ENCODE results near the gene PWWP2B. TPM values are rescaled to one million over a fixed set of nuclear protein-coding genes. Genes with fewer than 3 reads are reported as not detected.

Gene PWWP2B
- total RNA-seq, 1 experiment from 2014 or later, result 4.2 TPM

- Histone ChIP-seq H3K9me3 (replicated peaks) (no peaks in the 10 kb centered on the region), H3K4me1 (replicated peaks) (peaks cover 6% of the 10 kb centered on the region), H3K4me3 (no peak overlapping the region), H3K27ac (no peak overlapping the region), H3K27me3 (replicated peaks) (no peaks in the 10 kb centered on the region), H3K36me3 (no peaks in the 10 kb centered on the region)
- DNase-seq (ENCODE audit: low read depth in 1 of 2, low spot score in 2 of 2), result no peak
Measured at GRCh38 chr10:132421847-132422751, 25.1 kb downstream of the PWWP2B start.

- Histone ChIP-seq H3K36me3 (no peaks in the 10 kb centered on the region), H3K9me3 (replicated peaks) (no peaks in the 10 kb centered on the region), H3K4me3 (no peak overlapping the region), H3K4me1 (replicated peaks) (peaks cover 6% of the 10 kb centered on the region), H3K27me3 (replicated peaks) (no peaks in the 10 kb centered on the region), H3K27ac (no peak overlapping the region)
- DNase-seq (ENCODE audit: low read depth in 1 of 2, low spot score in 2 of 2), result no peak
Measured at GRCh38 chr10:132422903-132423825, 26.2 kb downstream of the PWWP2B start.

- peaks cover 6% of the 10 kb centered on the region for H3K4me1 ChIP-seq (replicated peaks)
- H3K9me3 ChIP-seq (replicated peaks), result no peaks in the 10 kb centered on the region
- DNase-seq (ENCODE audit: low read depth in 1 of 2, low spot score in 2 of 2), result no peak
- H3K27me3 ChIP-seq (replicated peaks), result no peaks in the 10 kb centered on the region
- no peak overlapping the region for H3K4me3 ChIP-seq
- no peak overlapping the region for H3K27ac ChIP-seq
- no peaks in the 10 kb centered on the region for H3K36me3 ChIP-seq
Measured at GRCh38 chr10:132423966-132424861, 27.2 kb downstream of the PWWP2B start.

- no peak overlapping the region for H3K27ac ChIP-seq
- no peak for DNase-seq (ENCODE audit: low read depth in 1 of 2, low spot score in 2 of 2)
- no peaks in the 10 kb centered on the region for H3K9me3 ChIP-seq (replicated peaks)
- H3K4me1 ChIP-seq (replicated peaks), result peaks cover 6% of the 10 kb centered on the region
- no peaks in the 10 kb centered on the region for H3K36me3 ChIP-seq
- H3K27me3 ChIP-seq (replicated peaks), result no peaks in the 10 kb centered on the region
- no peak overlapping the region for H3K4me3 ChIP-seq
Measured at GRCh38 chr10:132425029-132425756, 28.2 kb downstream of the PWWP2B start.

GRCh38 chr10:132425757-132426155 is 28.8 kb downstream of the PWWP2B start:
- Histone ChIP-seq H3K36me3 (no peaks in the 10 kb centered on the region), H3K27ac (no peak overlapping the region), H3K4me3 (no peak overlapping the region), H3K9me3 (replicated peaks) (no peaks in the 10 kb centered on the region), H3K27me3 (replicated peaks) (no peaks in the 10 kb centered on the region), H3K4me1 (replicated peaks) (peaks cover 6% of the 10 kb centered on the region)
- no peak for DNase-seq (ENCODE audit: low read depth in 1 of 2, low spot score in 2 of 2)

GRCh38 chr10:132427006-132427771 is 30.2 kb downstream of the PWWP2B start:
- Histone ChIP-seq H3K4me1 (replicated peaks) (no peaks in the 10 kb centered on the region), H3K4me3 (no peak overlapping the region), H3K27me3 (replicated peaks) (no peaks in the 10 kb centered on the region), H3K36me3 (no peaks in the 10 kb centered on the region), H3K9me3 (replicated peaks) (no peaks in the 10 kb centered on the region), H3K27ac (no peak overlapping the region)
- no peak for DNase-seq (ENCODE audit: low read depth in 1 of 2, low spot score in 2 of 2)

GRCh38 chr10:132427939-132428367 is 31.0 kb downstream of the PWWP2B start:
- Histone ChIP-seq H3K9me3 (replicated peaks) (no peaks in the 10 kb centered on the region), H3K27ac (no peak overlapping the region), H3K27me3 (replicated peaks) (no peaks in the 10 kb centered on the region), H3K4me1 (replicated peaks) (no peaks in the 10 kb centered on the region), H3K4me3 (no peak overlapping the region), H3K36me3 (no peaks in the 10 kb centered on the region)
- no peak for DNase-seq (ENCODE audit: low read depth in 1 of 2, low spot score in 2 of 2)

GRCh38 chr10:132428486-132428995 is 31.5 kb downstream of the PWWP2B start:
- DNase-seq (ENCODE audit: low read depth in 1 of 2, low spot score in 2 of 2), result no peak
- no peak overlapping the region for H3K27ac ChIP-seq
- no peak overlapping the region for H3K4me3 ChIP-seq
- no peaks in the 10 kb centered on the region for H3K36me3 ChIP-seq
- no peaks in the 10 kb centered on the region for H3K9me3 ChIP-seq (replicated peaks)
- H3K4me1 ChIP-seq (replicated peaks), result no peaks in the 10 kb centered on the region
- no peaks in the 10 kb centered on the region for H3K27me3 ChIP-seq (replicated peaks)

GRCh38 chr10:132429281-132430230 is 32.6 kb downstream of the PWWP2B start:
- Histone ChIP-seq H3K4me1 (replicated peaks) (no peaks in the 10 kb centered on the region), H3K36me3 (no peaks in the 10 kb centered on the region), H3K9me3 (replicated peaks) (no peaks in the 10 kb centered on the region), H3K4me3 (no peak overlapping the region), H3K27ac (no peak overlapping the region), H3K27me3 (replicated peaks) (no peaks in the 10 kb centered on the region)
- DNase-seq (ENCODE audit: low read depth in 1 of 2, low spot score in 2 of 2), result no peak

GRCh38 chr10:132430231-132430743 is 33.3 kb downstream of the PWWP2B start:
- Histone ChIP-seq H3K4me1 (replicated peaks) (no peaks in the 10 kb centered on the region), H3K9me3 (replicated peaks) (no peaks in the 10 kb centered on the region), H3K36me3 (no peaks in the 10 kb centered on the region), H3K4me3 (no peak overlapping the region), H3K27ac (no peak overlapping the region), H3K27me3 (replicated peaks) (no peaks in the 10 kb centered on the region)
- DNase-seq (ENCODE audit: low read depth in 1 of 2, low spot score in 2 of 2), result no peak

GRCh38 chr10:132430861-132431271 is 33.9 kb downstream of the PWWP2B start:
- no peak overlapping the region for H3K27ac ChIP-seq
- no peak for DNase-seq (ENCODE audit: low read depth in 1 of 2, low spot score in 2 of 2)
- no peak overlapping the region for H3K4me3 ChIP-seq
- no peaks in the 10 kb centered on the region for H3K9me3 ChIP-seq (replicated peaks)
- H3K4me1 ChIP-seq (replicated peaks), result no peaks in the 10 kb centered on the region
- H3K36me3 ChIP-seq, result no peaks in the 10 kb centered on the region
- H3K27me3 ChIP-seq (replicated peaks), result no peaks in the 10 kb centered on the region

All from SJSA1 (cell line).